GM23248 (cell line): ENCODE measurements around the gene SEC22A.

Experiments used
- EZH2 ChIP-seq: fragments of 200-600 bp; sonication (generic); IDR thresholded peaks from 2 replicates; pipeline ENCODE4 v1.6.1; 2018; ENCODE audit warnings: antibody characterized with exemption, mild to moderate bottlenecking; ENCODE audit not compliant: insufficient read depth, poor library complexity, severe bottlenecking
- EZH2phosphoT487 ChIP-seq: fragments of 200-600 bp; sonication (generic); IDR thresholded peaks from 2 replicates; pipeline ENCODE4 v1.6.1; 2018; ENCODE audit warnings: antibody characterized with exemption, moderate library complexity, mild to moderate bottlenecking, low read depth; ENCODE audit not compliant: insufficient read depth

GRCh38 chr3:123275691-123276090 is 73.9 kb downstream of the SEC22A start:
- no peak for TF ChIP-seq EZH2
- TF ChIP-seq EZH2phosphoT487: no peak
